Sigmoid colon (tissue), 4 donors: ENCODE results near the gene LNPK.

Source experiments
- POLR2A ChIP-seq, 2 donors: fragments of 450-650 bp; IDR thresholded peaks; one replicate each; pipeline ENCODE4 v1.6.1; 2016; ENCODE audit warnings: antibody characterized with exemption in 2 of 2, mild to moderate bottlenecking in 2 of 2, moderate library complexity in 2 of 2
- POLR2AphosphoS5 ChIP-seq, 4 donors: sonication (generic); formaldehyde crosslinking; IDR thresholded peaks; one replicate each; pipeline ENCODE4 v1.6.1; 2017; ENCODE audit warnings: antibody characterized with exemption in 4 of 4
- TF ChIP-seq, protein P1 (sequence below), 4 experiments: fragments of 450-650 bp in 3 of 4; fragments of 200-600 bp in 1 of 4; IDR thresholded peaks; one replicate each; pipeline ENCODE4 v1.5.1; 2016 to 2019; ENCODE audit warnings: antibody characterized with exemption in 4 of 4, mild to moderate bottlenecking in 3 of 4, moderate library complexity in 2 of 4

GRCh38 chr2:175973373-175973772 is 28.7 kb downstream of the LNPK start:
- TF ChIP-seq, protein P1, sequence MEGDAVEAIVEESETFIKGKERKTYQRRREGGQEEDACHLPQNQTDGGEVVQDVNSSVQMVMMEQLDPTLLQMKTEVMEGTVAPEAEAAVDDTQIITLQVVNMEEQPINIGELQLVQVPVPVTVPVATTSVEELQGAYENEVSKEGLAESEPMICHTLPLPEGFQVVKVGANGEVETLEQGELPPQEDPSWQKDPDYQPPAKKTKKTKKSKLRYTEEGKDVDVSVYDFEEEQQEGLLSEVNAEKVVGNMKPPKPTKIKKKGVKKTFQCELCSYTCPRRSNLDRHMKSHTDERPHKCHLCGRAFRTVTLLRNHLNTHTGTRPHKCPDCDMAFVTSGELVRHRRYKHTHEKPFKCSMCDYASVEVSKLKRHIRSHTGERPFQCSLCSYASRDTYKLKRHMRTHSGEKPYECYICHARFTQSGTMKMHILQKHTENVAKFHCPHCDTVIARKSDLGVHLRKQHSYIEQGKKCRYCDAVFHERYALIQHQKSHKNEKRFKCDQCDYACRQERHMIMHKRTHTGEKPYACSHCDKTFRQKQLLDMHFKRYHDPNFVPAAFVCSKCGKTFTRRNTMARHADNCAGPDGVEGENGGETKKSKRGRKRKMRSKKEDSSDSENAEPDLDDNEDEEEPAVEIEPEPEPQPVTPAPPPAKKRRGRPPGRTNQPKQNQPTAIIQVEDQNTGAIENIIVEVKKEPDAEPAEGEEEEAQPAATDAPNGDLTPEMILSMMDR (IDR thresholded peaks at IDR 0.05) = no peak
- TF ChIP-seq POLR2A (IDR thresholded peaks at IDR 0.05) (no peak), POLR2AphosphoS5 (IDR thresholded peaks at IDR 0.05) (no peak)
